GM19099 (cell line): ENCODE measurements around the gene FBXL7.

Source experiments
- POLR2A ChIP-seq: IDR thresholded peaks from 3 replicates; pipeline ENCODE4 v1.6.1; 2011; ENCODE audit warnings: low read depth; ENCODE audit not compliant: insufficient read length; ENCODE audit errors: extremely low read depth

Gene FBXL7

DNA sequence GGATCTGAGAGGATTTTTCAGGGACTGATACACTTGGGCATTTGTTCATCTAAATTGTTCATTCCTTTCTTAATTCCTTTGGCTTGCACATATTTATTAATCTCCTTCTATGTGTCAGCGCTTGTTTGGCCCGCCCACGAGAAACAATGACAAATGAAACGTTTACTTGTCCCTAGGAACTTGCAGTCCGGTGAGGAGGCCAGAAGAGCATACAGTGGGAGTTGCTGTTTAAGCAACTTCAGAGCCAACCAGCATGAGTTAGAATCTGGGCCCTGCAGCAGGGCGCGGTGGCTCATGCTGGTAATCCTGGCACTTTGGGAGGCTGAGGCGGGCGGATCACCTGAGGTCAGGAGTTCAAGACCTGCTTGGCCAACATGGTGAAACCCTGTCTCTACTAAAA lies 18.8 kb downstream of the FBXL7 start:
- TF ChIP-seq POLR2A: no peak

DNA sequence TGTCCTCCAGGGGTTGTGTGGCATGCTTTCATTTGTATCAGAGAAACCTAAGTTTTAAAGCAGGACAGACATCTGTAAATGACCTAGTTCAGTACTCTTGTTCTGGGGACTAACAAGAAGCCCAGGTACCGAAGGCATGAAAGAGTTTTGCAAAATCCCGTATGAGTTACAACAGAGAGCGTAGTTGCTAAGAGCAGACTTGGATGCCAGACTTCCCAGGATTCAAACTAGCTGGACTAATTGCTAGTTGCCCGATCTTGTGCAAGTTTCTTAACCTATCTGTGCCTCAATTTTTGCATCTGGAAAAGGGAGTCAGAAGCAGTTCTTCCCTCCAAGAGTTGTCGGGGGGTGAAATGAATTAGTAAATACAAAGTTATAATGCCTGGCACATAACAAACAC lies 20.9 kb downstream of the FBXL7 start:
- no peak for TF ChIP-seq POLR2A

- TF ChIP-seq POLR2A: no peak
Measured at GRCh38 chr5:15521381-15522186, 21.6 kb downstream of the FBXL7 start.

DNA sequence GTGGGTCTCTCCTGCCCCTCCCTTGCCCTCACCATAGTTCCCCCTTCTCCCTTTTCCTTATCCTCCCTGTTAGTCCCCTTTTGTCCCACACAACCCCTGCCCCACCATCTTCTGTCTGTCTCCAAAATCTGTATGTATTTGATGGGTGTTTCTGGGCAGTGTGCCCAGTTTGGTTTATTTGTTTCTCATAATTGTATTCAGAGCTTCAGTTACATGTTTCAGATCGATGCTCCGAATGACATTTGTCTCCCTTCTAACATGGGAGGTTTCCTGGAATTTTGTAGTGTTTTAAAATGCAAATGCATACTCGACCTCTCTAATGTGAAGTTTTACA lies 22.2 kb downstream of the FBXL7 start:
- TF ChIP-seq POLR2A: no peak

GRCh38 chr5:15524712-15525111 lies 24.7 kb downstream of the FBXL7 start:
- TF ChIP-seq POLR2A: no peak

DNA sequence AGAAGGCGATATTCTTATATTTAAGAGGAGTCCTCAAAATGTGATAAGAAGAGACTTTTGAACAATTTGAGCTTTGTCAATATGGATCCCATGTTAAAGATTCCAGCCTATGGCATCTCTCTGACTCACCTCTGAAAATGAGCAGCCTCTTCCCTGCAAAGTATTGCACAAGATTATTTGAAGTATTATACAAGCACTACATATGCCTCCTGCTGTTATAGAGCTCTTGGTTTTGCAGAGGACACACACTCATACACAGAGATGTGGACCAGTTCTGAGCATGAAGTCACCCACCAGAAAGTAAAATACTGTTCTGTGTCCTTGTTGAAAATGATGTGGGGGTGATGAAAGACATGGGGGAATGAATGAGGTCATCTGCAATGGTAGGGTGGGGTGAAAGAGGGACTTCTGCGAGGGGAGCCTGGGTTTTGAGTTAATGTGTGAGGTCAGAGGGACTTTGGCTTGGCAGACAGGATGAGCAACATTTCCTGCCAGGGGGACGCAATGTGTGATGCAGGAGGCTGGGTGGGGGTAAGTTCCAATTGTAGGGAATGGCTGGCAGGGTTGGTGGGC lies 25.8 kb downstream of the FBXL7 start:
- no peak for TF ChIP-seq POLR2A

DNA sequence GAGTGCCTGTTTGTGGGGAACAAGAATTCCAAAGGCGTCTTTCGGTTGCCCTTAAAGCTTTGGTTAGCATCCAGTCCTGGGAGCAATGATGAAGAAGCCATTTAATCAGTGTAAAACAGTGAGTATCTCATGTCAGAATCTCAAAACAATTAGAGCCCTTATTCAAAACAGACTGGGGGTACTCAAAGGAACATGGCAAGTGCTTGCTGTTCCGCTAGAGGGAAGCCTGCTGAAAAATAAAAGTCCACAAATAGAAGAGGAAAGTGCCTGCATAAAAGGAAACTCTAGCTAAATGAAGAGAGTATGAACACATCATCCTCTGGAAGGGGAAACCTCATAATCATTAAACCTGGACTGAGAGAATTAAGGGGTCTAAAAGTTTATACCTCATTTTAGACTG lies 26.4 kb downstream of the FBXL7 start:
- no peak for TF ChIP-seq POLR2A

GRCh38 chr5:15528476-15528875 lies 28.5 kb downstream of the FBXL7 start:
- TF ChIP-seq POLR2A: no peak

DNA sequence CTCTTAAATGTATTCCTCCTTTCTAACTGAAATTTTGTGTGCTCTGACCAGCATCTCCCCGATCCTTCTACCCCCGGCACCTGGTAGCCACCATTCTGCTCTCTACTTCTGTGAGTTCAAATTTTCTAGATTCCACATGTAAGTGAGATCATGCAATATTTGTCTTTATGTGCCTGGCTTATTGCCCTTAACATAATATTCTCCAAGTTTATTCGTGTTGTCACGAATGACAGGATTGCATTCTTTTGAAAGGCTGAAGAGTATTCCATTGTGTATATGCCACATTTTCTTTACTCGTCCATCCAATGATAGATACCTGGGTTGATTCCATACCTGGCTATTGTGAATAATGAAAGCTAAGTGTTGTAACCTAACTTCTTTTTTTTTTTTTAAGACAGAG lies 29.0 kb downstream of the FBXL7 start:
- TF ChIP-seq POLR2A: no peak

DNA sequence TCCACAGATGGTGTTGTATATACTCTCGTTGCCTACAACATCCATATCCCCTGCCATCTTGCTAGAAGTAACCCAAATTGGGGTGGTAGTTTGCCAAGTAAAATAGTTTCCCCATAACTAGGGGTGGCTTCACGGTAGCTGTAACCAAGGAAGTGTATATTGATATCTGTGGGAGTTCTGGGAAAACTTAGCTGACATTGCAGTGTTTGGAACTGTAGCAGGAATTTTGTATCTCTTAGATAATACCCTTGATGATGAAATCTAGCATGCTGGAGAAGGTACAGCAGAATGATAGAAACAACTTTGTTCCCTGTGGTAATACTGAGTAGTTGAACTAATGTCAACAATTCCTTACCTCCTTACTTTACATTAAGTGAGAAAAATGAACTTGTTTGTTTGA lies 29.8 kb downstream of the FBXL7 start:
- TF ChIP-seq POLR2A: no peak

- TF ChIP-seq POLR2A: no peak
Measured at GRCh38 chr5:15533129-15533893, 33.3 kb downstream of the FBXL7 start.

- TF ChIP-seq POLR2A: no peak
Measured at GRCh38 chr5:15535938-15536337, 36.0 kb downstream of the FBXL7 start.

DNA sequence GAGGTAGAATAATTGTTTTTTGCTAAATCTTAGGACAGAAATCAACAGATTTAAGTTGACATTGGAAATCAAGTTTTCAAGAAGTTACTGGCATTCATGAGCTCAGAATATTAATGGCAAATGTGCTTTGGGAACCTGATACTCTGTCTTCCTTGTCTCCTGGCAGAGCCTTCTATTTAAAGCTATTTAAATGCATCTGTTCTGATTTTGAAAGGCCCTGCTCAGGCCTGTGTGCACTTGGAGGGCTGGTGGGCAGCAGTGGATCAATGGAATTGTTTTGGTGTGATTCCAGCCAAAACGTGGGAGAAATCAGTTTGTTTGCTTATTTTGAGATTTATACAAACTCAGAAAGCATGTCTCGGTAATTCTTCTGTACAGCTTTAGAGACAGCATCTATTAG lies 38.5 kb downstream of the FBXL7 start:
- TF ChIP-seq POLR2A: no peak

- no peak for TF ChIP-seq POLR2A
Measured at GRCh38 chr5:15539951-15540350, 40.0 kb downstream of the FBXL7 start.

DNA sequence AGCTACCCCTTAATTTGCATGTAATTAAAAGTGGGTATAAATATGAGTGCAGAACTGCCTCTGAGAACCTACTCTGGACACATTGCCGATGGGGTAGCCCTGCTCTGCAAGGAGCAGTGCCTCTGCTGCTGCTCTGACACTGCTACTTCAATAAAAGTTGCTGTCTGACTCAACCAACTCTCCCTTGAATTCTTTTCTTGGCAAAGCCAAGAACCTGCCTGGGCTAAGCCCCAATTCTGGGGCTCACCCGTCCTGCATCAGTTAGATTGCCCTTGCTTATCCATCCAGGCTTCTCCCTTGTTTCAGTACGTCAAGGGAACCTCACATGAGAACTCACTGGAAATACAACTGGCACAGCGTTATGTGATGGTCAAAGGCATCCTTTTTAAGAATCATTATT lies 44.1 kb downstream of the FBXL7 start:
- no peak for TF ChIP-seq POLR2A

GRCh38 chr5:15545082-15545481 lies 45.1 kb downstream of the FBXL7 start:
- no peak for TF ChIP-seq POLR2A
